Measurements from ENCODE around the gene CD48. TPM values are rescaled to one million over a fixed set of nuclear protein-coding genes. Genes with fewer than 3 reads are reported as not detected.

CD48 gene
- total RNA-seq, 1 experiment from 2014 or later = 0.20 TPM

DNA sequence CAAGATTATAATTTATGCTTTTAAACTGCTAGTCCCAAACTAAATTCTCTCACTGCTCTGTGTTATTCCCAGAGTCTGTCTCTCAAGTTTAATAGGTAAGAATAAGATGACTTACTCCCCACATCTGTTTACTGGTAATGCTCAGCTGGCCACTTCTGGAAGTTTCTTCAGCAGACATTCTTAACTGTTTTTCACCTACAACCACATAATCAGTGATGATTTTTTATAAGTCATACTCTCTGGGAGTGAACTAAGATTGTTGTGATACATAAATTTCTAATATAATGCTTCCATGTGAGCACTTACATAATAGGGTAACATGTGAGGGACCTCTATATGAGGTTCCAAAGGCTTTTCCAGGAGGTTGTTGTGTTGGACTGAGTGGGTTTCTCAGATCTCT lies 36.1 kb upstream of the CD48 start:
- no peaks in the 10 kb centered on the region; a peak in 1 of 4 replicates for H3K4me1 ChIP-seq (ENCODE audit: control insufficient read depth in 1 of 2, insufficient read depth in 2 of 2, low read length in 2 of 2)
- no peak overlapping the region for H3K4me2 ChIP-seq (ENCODE audit: low read length)
- H3K9me3 ChIP-seq (ENCODE audit: control insufficient read depth in 1 of 2, insufficient read depth in 1 of 2, low read depth in 1 of 2, low read length in 2 of 2) = no peaks in the 10 kb centered on the region
- DNase-seq (ENCODE audit: low read depth, low spot score) = no peak
- RAD21 ChIA-PET (ENCODE audit: low non-redundant PET in 1 of 2, low total read pairs in 2 of 2, uncharacterized antibody in 2 of 2, unreplicated experiment in 2 of 2) = no interaction called here
- CTCF ChIA-PET = interaction anchor here (1.0 kb wide), 1 partner anchor 28 kb away, joined by 4 read pairs; no protein-coding TSS in a partner anchor
- H3K27me3 ChIP-seq (ENCODE audit: insufficient read depth, low read length) = peaks cover 7% of the 10 kb centered on the region; the same call in 1 of the 2 replicates
- no peaks in the 10 kb centered on the region for H3K36me3 ChIP-seq (ENCODE audit: control insufficient read depth in 1 of 2, insufficient read depth in 2 of 2, low read length in 2 of 2)
- intact Hi-C loops (cut with micrococcal nuclease) = no loop called here
- H3K79me2 ChIP-seq (ENCODE audit: insufficient read depth, low read length) = no peaks in the 10 kb centered on the region
- no peak overlapping the region for H2AFZ ChIP-seq (ENCODE audit: low read depth, low read length, poor library complexity, severe bottlenecking)
- H4K20me1 ChIP-seq (ENCODE audit: insufficient read depth) = no peaks in the 10 kb centered on the region
- no peak for TF ChIP-seq EGR1 (IDR thresholded peaks at IDR 0.05; ENCODE audit: low read depth)
- TF ChIP-seq ZNF274 (IDR thresholded peaks at IDR 0.05; ENCODE audit: low read depth, low read length) = no peak
- no peak for TF ChIP-seq TCF7L2 (IDR thresholded peaks at IDR 0.05; ENCODE audit: borderline replicate concordance, extremely low read depth, insufficient read depth, insufficient read length)
- TF ChIP-seq ATF3 (IDR thresholded peaks at IDR 0.05) = no peak
- no peak for TF ChIP-seq YY1 (IDR thresholded peaks at IDR 0.05; ENCODE audit: extremely low read depth, insufficient replicate concordance, low read depth, low read length)
- no peak for TF ChIP-seq SIN3A (IDR thresholded peaks at IDR 0.05; ENCODE audit: low read depth)
- no peak for TF ChIP-seq CEBPB (IDR thresholded peaks at IDR 0.05; ENCODE audit: low read depth)
- no peak for TF ChIP-seq POLR2A (IDR thresholded peaks at IDR 0.05; ENCODE audit: borderline replicate concordance, extremely low read depth, insufficient read depth, insufficient read length)
- TF ChIP-seq ZBTB33 (IDR thresholded peaks at IDR 0.05; ENCODE audit: extremely low read depth, insufficient replicate concordance, low read length) = no peak
- no peak for TF ChIP-seq ELF1 (IDR thresholded peaks at IDR 0.05; ENCODE audit: borderline replicate concordance, low read depth)
- no peak for TF ChIP-seq EZH2phosphoT487 (IDR thresholded peaks at IDR 0.05; ENCODE audit: borderline replicate concordance)
- ATAC-seq = no peak
- no TSS peak for BruUV-seq (replicated peaks)
- H3K9me2 ChIP-seq (ENCODE audit: insufficient read depth) = no peaks in the 10 kb centered on the region
- no peak overlapping the region for H3K9ac ChIP-seq (ENCODE audit: low read length)
- POLR2A ChIA-PET = no interaction called here
- H3K4me3 ChIP-seq (replicated peaks in 1 of 2; ENCODE audit: low read depth in 1 of 2, low read length in 2 of 2) = no peak overlapping the region
- no peak overlapping the region for H3K27ac ChIP-seq (ENCODE audit: low read depth, low read length)
